Heart right ventricle (tissue), 12 donors: ENCODE data around the gene CAPZB. TPM values are rescaled to one million over a fixed set of nuclear protein-coding genes. Genes with fewer than 3 reads are reported as not detected.

Experiments used
- polyA plus RNA-seq, 2 donors: library from polyadenylated mRNA; stranded (reverse); fragments of 200-250 nt; gene quantifications; one replicate each; pipeline ENCODE4 v1.2.3, GENCODE V29; 2013
- total RNA-seq, 10 donors: library from RNA; stranded (reverse); fragmentation: NEBNext Ultra II Directional in 3 of 10; extraction: Animal tissue kit (Norgen Biotek cat#: 25700) in 3 of 10; gene quantifications; one replicate each; pipeline versions ENCODE4 v1.2.1 to v1.2.4, GENCODE V29; 2021 to 2023
- donor health status: ischemic (EF 13 %, LVEDD 7.1; RV severe dilation, severe dysfunction).
- donor health status: healthy with polysubstance abuse.
- donor health status: DM: no; HTN: yes; CAD: no.
- donor health status: DM: no; HTN: no; CAD: no.
- donor health status: ischemic (EF 25% LVEDD 6.9; RV normal size, moderate dysfunction).
- donor health status: ischemic (EF 25% LVEDD 5.7; RV mildly dilated, moderate dysfunction).
- donor health status: healthy.
- donor health status: nonischemic (EF 11% LVEDD 7.7; RV severe dilation, severe dysfunction).
- donor health status: DM: yes; HTN: yes; CAD: no.
- donor health status: PGD.
- donor health status: ischemic (EF 29% LVEDD 5.4; RV normal size, mild dysfunction).
- donor health status: nonischemic (EF 23%, LVEDD 6.1; RV moderate dilation, normal function).

The CAPZB gene
- total and polyA plus RNA-seq, 12 donors = 158 to 307 (median 228) TPM

Other genes with a start within 250 kb of the CAPZB start
- 10 to 100 TPM; 23.6 to 33.2 (median 27.6) TPM for gene EMC1, start 234.0 kb downstream of the CAPZB start, total RNA-seq
- gene EMC1, start 234.0 kb downstream of the CAPZB start, polyA plus RNA-seq = 10 to 100 TPM; 14.9 to 15.7 TPM
- gene MRTO4, start 233.7 kb downstream of the CAPZB start, total RNA-seq = 10 to 100 TPM in 7 of 10 donors, 1 to 10 TPM in 3; 8.4 to 21.0 (median 12.0) TPM
- 10 to 100 TPM; 25.8 to 52.2 TPM for gene MRTO4, start 233.7 kb downstream of the CAPZB start, polyA plus RNA-seq
- under 1 TPM in 8 of 10 donors, not detected in 2; 0.13 to 0.42 (median 0.24) TPM for gene AKR7A3, start 196.8 kb downstream of the CAPZB start, total RNA-seq
- gene AKR7A3, start 196.8 kb downstream of the CAPZB start, polyA plus RNA-seq = under 1 TPM; 0.22 to 0.66 TPM
- 10 to 100 TPM; 30.6 to 48.5 (median 43.3) TPM for gene AKR7A2, start 173.4 kb downstream of the CAPZB start, total RNA-seq
- 10 to 100 TPM in 1 of 2 donors, 1 to 10 TPM in 1; 6.8 to 26.2 TPM for gene AKR7A2, start 173.4 kb downstream of the CAPZB start, polyA plus RNA-seq
- 1 to 10 TPM; 4.2 to 7.8 (median 6.5) TPM for gene SLC66A1, start 173.2 kb downstream of the CAPZB start, total RNA-seq
- 10 to 100 TPM; 16.9 to 18.0 TPM for gene SLC66A1, start 173.2 kb downstream of the CAPZB start, polyA plus RNA-seq
- 10 to 100 TPM; 18.5 to 48.7 (median 35.1) TPM for gene NBL1, start 158.8 kb upstream of the CAPZB start, total RNA-seq
- gene NBL1, start 158.8 kb upstream of the CAPZB start, polyA plus RNA-seq = 10 to 100 TPM; 47.9 to 48.5 TPM
- gene HTR6, start 179.3 kb upstream of the CAPZB start, total RNA-seq = not detected
- not detected for gene HTR6, start 179.3 kb upstream of the CAPZB start, polyA plus RNA-seq